Measurements from ENCODE around the gene LATS1.

LATS1 gene

DNA sequence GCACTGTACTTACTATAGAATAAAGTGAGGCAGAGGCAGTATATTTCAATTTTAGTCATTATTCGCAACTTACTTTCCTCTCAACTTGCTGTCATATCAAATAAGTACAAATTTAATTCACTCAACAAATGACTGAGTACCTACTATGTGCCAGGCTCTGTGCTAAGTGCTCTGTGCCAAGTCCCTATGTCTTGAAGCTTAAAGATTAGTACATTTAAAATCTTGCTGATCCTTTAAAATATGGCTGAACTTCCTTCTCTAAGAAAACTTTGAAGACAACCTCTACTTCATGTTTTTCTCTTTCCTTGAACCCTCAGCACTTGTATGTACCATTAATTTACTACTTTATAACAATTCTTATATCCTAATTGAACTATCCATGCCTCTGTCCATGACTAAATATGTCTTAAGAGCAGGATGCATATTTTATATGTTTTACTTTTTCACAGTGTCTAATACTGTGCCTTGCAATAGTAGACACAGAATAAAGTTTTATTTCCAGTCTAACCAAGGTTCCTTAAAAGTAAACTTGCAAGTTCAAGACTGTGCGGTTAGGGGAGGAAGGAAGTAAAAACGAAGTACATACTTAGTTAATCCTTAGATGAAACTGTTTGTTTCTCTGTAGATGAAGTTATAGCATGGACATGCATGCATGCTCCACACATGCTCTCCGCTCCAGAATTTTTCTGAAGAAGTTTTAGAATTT lies 10.0 kb upstream of the LATS1 start:
- Histone ChIP-seq H3K9ac (ENCODE audit: low read length in 2 of 2) (no peak overlapping the region), H3K4me1 (ENCODE audit: control insufficient read depth, insufficient read depth, low read length) (no peaks in the 10 kb centered on the region), H3K9me3 (ENCODE audit: control insufficient read depth in 2 of 2, low read length in 2 of 2) (no peaks in the 10 kb centered on the region), H3K27ac (ENCODE audit: low read length) (no peak overlapping the region), H3K27me3 (ENCODE audit: control insufficient read depth in 1 of 2, insufficient read depth in 2 of 2, low read length in 2 of 2) (no peaks in the 10 kb centered on the region), H3K36me3 (ENCODE audit: control insufficient read depth in 2 of 2, insufficient read depth in 2 of 2, low read length in 2 of 2) (peaks cover 14 to 25% of the 10 kb centered on the region in 2 donors), H3K4me3 (ENCODE audit: low read length in 2 of 2) (no peak overlapping the region)

DNA sequence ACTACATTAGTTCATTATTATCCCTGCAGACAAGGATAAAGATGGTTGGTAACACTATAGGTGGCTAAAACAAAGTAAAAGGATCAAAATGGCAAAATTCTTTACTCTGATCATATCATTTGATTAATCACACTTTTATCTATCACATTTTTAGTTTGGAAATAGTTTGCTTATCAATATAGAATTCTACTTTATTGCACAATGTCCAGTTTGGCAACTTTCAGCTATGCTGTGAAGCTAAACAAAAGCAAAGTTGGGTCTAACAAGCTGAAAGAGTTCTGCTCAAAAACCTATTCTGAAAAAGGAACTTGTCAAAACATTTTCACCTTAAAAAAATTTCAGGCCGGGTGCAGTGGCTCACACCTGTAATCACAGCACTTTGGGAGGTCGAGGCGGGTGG lies 7.9 kb upstream of the LATS1 start:
- H3K4me3 ChIP-seq (ENCODE audit: low read length in 2 of 2), result no peak overlapping the region
- no peak overlapping the region for H3K9ac ChIP-seq (ENCODE audit: low read length in 2 of 2)
- no peak overlapping the region for H3K27ac ChIP-seq (ENCODE audit: low read length)
- H3K36me3 ChIP-seq (ENCODE audit: control insufficient read depth in 2 of 2, insufficient read depth in 2 of 2, low read length in 2 of 2), result peaks cover 9 to 20% of the 10 kb centered on the region in 2 donors
- H3K4me1 ChIP-seq (ENCODE audit: control insufficient read depth, insufficient read depth, low read length), result no peaks in the 10 kb centered on the region
- H3K27me3 ChIP-seq (ENCODE audit: control insufficient read depth in 1 of 2, insufficient read depth in 2 of 2, low read length in 2 of 2), result no peaks in the 10 kb centered on the region
- H3K9me3 ChIP-seq (ENCODE audit: control insufficient read depth in 2 of 2, low read length in 2 of 2), result no peaks in the 10 kb centered on the region

DNA sequence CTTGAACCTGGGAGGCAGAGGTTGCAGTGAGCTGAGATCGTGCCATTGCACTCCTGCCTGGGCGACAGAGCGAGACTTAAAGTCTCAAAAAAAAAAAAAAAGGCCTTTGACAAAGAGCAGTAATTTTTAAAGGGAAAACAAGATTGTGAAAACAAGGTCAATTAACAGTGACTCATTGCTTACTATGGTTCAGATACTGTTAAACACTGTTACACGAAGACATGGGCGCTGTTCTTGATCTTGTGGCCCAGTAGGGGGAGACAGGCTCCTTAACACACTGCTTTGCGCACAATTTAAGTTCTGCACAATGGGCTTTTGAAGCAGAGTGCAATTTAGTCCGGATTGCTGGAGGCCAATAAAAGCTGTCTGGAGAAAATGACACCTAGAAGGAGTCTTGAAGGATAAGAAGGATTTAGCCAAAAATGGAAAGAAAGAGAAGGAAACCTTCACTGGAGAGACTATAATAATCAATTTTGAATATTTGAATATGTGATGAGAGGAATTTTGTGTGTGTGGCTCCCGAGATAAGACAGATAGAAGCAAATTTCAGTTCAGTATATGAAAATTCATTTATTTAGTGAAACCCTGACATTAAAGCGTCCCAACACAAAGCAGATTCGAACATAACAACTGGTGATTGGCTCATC lies 6.0 kb upstream of the LATS1 start:
- Histone ChIP-seq H3K4me3 (ENCODE audit: low read length in 2 of 2) (no peak overlapping the region), H3K4me1 (ENCODE audit: control insufficient read depth, insufficient read depth, low read length) (no peaks in the 10 kb centered on the region), H3K27ac (ENCODE audit: low read length) (no peak overlapping the region), H3K36me3 (ENCODE audit: control insufficient read depth in 2 of 2, insufficient read depth in 2 of 2, low read length in 2 of 2) (peaks cover 0 to 13% of the 10 kb centered on the region in 2 donors), H3K9me3 (ENCODE audit: control insufficient read depth in 2 of 2, low read length in 2 of 2) (no peaks in the 10 kb centered on the region), H3K9ac (ENCODE audit: low read length in 2 of 2) (no peak overlapping the region), H3K27me3 (ENCODE audit: control insufficient read depth in 1 of 2, insufficient read depth in 2 of 2, low read length in 2 of 2) (no peaks in the 10 kb centered on the region)

DNA sequence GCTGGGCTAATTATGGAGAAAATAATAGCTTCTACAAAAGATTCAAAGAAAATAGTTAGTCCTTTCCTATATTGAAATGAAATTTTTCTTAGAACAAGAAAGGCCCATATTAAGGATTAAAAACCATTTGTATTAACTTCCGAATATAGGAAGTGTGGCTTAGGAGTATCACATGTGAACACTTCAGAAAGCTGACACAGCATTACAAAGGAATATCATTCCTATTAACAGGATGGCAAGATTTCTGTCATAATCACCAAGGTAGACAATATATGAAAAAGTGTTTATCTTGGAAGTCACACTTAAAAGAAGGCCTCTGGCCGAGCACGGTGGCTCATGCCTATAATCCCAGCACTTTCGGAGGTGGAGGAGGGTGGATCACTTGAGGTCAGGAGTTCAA lies 5.4 kb upstream of the LATS1 start:
- H3K9me3 ChIP-seq (ENCODE audit: control insufficient read depth in 2 of 2, low read length in 2 of 2), result no peaks in the 10 kb centered on the region
- no peaks in the 10 kb centered on the region for H3K4me1 ChIP-seq (ENCODE audit: control insufficient read depth, insufficient read depth, low read length)
- no peak overlapping the region for H3K4me3 ChIP-seq (ENCODE audit: low read length in 2 of 2)
- peaks cover 0 to 9% of the 10 kb centered on the region in 2 donors for H3K36me3 ChIP-seq (ENCODE audit: control insufficient read depth in 2 of 2, insufficient read depth in 2 of 2, low read length in 2 of 2)
- H3K9ac ChIP-seq (ENCODE audit: low read length in 2 of 2), result no peak overlapping the region
- no peaks in the 10 kb centered on the region for H3K27me3 ChIP-seq (ENCODE audit: control insufficient read depth in 1 of 2, insufficient read depth in 2 of 2, low read length in 2 of 2)
- H3K27ac ChIP-seq (ENCODE audit: low read length), result no peak overlapping the region

DNA sequence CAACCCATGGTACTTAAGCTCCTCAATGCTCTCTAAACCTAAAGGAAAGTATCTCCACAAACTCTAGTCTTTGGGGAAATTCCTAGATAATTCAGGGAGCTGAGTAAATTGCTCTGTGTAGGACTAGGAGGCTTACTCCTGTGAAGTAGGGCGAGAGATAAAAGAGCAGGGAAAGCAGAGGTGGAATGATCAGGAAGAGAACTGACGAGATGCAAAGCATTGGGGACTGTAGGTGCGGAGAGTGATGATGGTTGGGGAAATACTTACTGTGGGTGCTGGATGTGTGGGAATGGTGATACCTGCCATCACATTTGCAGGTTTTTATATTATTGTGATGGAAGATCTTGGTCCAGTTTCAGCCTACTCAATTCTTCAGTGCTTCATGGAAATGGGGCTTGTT lies 1.6 kb upstream of the LATS1 start:
- Histone ChIP-seq H3K4me3 (ENCODE audit: low read length in 2 of 2) (no peak overlapping the region), H3K27ac (ENCODE audit: low read length) (no peak overlapping the region), H3K4me1 (ENCODE audit: control insufficient read depth, insufficient read depth, low read length) (peaks cover 2% of the 10 kb centered on the region), H3K36me3 (ENCODE audit: control insufficient read depth in 2 of 2, insufficient read depth in 2 of 2, low read length in 2 of 2) (no peaks in the 10 kb centered on the region), H3K9ac (ENCODE audit: low read length in 2 of 2) (no peak overlapping the region), H3K27me3 (ENCODE audit: control insufficient read depth in 1 of 2, insufficient read depth in 2 of 2, low read length in 2 of 2) (no peaks in the 10 kb centered on the region), H3K9me3 (ENCODE audit: control insufficient read depth in 2 of 2, low read length in 2 of 2) (no peaks in the 10 kb centered on the region)

DNA sequence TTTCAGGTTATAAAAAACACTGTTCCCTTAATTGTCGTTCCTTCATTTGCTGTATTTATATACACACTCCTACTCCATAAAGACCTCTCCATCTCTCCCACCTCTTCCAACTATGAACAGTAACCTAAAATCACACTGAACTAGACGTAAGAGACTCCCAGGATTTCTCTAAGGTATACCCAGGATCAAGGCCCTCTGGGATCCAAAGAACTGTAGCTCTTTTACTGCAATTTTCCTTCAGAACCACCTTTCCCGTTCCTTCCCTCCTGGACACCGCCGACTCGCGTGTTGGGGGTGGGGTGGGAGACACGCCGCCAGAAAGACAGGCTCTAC lies 680 bp downstream of the LATS1 start:
- peak overlapping the region; percentile 78 to 94 for H3K4me3 ChIP-seq (ENCODE audit: low read length in 2 of 2)
- peak overlapping the region; percentile 95 to 99 for H3K9ac ChIP-seq (ENCODE audit: low read length in 2 of 2)
- no peaks in the 10 kb centered on the region for H3K9me3 ChIP-seq (ENCODE audit: control insufficient read depth in 2 of 2, low read length in 2 of 2)
- peaks cover 2% of the 10 kb centered on the region for H3K4me1 ChIP-seq (ENCODE audit: control insufficient read depth, insufficient read depth, low read length)
- H3K27ac ChIP-seq (ENCODE audit: low read length), result peak overlapping the region; percentile 99
- no peaks in the 10 kb centered on the region for H3K27me3 ChIP-seq (ENCODE audit: control insufficient read depth in 1 of 2, insufficient read depth in 2 of 2, low read length in 2 of 2)
- no peaks in the 10 kb centered on the region for H3K36me3 ChIP-seq (ENCODE audit: control insufficient read depth in 2 of 2, insufficient read depth in 2 of 2, low read length in 2 of 2)

DNA sequence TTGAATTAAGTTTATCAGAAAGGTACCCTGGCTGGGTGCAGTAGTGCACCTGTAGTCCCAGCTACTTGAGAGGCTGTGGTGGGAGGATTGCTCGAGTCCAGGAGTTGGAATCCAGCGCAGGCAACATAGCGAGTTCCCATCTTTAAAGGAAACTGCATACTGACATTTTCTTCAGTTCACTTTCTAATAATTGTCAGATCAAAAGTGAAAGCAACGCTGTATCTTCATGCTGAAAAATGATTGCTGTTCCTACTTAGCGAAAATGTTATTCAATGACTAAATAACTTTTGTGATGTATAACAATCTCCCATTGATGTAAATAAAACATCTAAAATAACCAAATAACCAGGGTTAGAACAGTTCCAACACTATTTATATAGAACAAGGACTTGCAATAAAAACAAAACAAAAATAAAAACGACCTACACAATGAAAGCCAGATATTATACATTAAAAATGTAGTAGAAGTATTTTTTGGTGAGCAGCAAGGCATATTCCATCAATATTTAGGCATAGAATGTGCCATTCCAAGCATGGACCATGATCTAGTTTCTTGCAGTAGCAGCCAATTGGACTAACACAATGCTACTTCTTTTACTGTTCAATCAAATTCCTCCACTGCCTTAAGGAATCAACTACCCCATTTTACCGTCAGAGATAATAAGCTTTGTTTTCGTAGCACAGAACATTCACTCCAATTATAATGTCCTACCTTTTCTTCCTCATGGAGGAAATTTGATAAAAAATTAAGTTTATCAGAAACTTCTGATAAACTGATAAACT lies 1.5 kb downstream of the LATS1 start:
- H3K27ac ChIP-seq (ENCODE audit: low read length), result no peak overlapping the region
- H3K4me3 ChIP-seq (ENCODE audit: low read length in 2 of 2), result peak overlapping the region; percentile 78 to 94

DNA sequence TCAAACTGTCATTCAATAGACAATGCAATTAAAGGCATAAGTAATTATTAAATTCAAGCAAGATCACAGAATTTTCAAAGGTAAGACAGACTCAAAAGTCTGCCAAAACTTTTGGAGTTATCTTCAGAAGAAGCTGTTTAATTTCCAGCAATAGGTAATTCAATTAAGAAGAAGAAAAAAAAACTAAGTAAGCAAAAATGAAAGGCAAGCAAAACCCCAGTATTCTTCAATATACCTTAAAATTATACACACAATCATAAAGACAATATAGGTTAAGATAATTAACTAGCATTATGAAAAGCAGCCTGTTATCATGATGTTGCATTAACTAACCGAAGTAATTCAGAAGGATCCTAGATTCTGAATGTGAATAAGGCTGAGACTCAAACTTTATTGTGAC lies 3.5 kb downstream of the LATS1 start:
- Histone ChIP-seq H3K9ac (ENCODE audit: low read length in 2 of 2) (no peak overlapping the region), H3K36me3 (ENCODE audit: control insufficient read depth in 2 of 2, insufficient read depth in 2 of 2, low read length in 2 of 2) (no peaks in the 10 kb centered on the region), H3K9me3 (ENCODE audit: control insufficient read depth in 2 of 2, low read length in 2 of 2) (no peaks in the 10 kb centered on the region), H3K27me3 (ENCODE audit: control insufficient read depth in 1 of 2, insufficient read depth in 2 of 2, low read length in 2 of 2) (no peaks in the 10 kb centered on the region), H3K4me1 (ENCODE audit: control insufficient read depth, insufficient read depth, low read length) (peaks cover 2% of the 10 kb centered on the region), H3K4me3 (ENCODE audit: low read length in 2 of 2) (no peak overlapping the region), H3K27ac (ENCODE audit: low read length) (no peak overlapping the region)

More for the DNA sequence above, 1.5 kb downstream of the LATS1 start:
- Histone ChIP-seq H3K9me3 (ENCODE audit: control insufficient read depth in 2 of 2, low read length in 2 of 2) (no peaks in the 10 kb centered on the region), H3K9ac (ENCODE audit: low read length in 2 of 2) (peak overlapping the region; percentile 22 to 95), H3K36me3 (ENCODE audit: control insufficient read depth in 2 of 2, insufficient read depth in 2 of 2, low read length in 2 of 2) (no peaks in the 10 kb centered on the region), H3K27me3 (ENCODE audit: control insufficient read depth in 1 of 2, insufficient read depth in 2 of 2, low read length in 2 of 2) (no peaks in the 10 kb centered on the region), H3K4me1 (ENCODE audit: control insufficient read depth, insufficient read depth, low read length) (peaks cover 2% of the 10 kb centered on the region)

DNA sequence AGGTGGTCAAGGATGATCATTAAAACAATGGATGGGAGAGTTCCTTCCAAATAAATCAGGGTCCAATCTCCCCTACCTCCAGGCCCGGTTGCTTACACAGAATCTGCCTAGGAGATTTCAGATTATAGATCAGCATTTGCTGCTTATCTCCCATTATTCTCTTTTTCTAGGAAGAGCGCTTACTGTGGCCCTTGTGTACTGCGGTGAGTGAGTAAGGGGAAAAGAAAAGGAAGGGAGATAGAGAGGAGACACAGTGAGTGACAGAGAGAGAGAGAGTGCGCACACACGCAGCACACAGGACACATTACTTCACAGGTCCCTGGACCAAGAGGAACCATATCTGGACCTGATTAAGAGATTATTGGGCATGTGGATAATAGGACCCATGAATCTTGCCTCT lies 6.2 kb downstream of the LATS1 start:
- Histone ChIP-seq H3K9me3 (ENCODE audit: control insufficient read depth in 2 of 2, low read length in 2 of 2) (no peaks in the 10 kb centered on the region), H3K4me1 (ENCODE audit: control insufficient read depth, insufficient read depth, low read length) (peaks cover 5% of the 10 kb centered on the region), H3K27ac (ENCODE audit: low read length) (no peak overlapping the region), H3K9ac (ENCODE audit: low read length in 2 of 2) (no peak overlapping the region), H3K36me3 (ENCODE audit: control insufficient read depth in 2 of 2, insufficient read depth in 2 of 2, low read length in 2 of 2) (no peaks in the 10 kb centered on the region), H3K4me3 (ENCODE audit: low read length in 2 of 2) (no peak overlapping the region), H3K27me3 (ENCODE audit: control insufficient read depth in 1 of 2, insufficient read depth in 2 of 2, low read length in 2 of 2) (no peaks in the 10 kb centered on the region)

DNA sequence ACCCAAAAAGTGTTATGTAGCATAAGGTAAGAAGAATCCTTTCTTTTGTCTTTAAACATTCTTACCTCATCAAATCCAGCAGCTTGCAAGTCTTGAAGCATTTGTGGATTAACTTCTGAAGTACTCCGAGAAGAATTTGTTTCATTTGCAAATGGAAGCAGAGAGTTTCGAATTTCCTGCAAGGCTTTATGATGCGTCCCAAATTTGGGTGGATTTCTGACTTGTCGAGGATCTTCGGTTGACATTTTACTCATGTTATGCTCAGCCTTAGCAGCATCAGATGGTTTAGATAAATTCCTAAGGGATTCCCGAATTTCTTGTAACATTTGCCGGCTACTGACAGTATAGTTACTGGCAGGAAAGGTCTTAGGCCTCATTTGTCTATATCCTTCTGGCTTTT lies 16.2 kb downstream of the LATS1 start:
- Histone ChIP-seq H3K27me3 (ENCODE audit: control insufficient read depth in 1 of 2, insufficient read depth in 2 of 2, low read length in 2 of 2) (no peaks in the 10 kb centered on the region), H3K9me3 (ENCODE audit: control insufficient read depth in 2 of 2, low read length in 2 of 2) (no peaks in the 10 kb centered on the region), H3K36me3 (ENCODE audit: control insufficient read depth in 2 of 2, insufficient read depth in 2 of 2, low read length in 2 of 2) (no peaks in the 10 kb centered on the region), H3K9ac (ENCODE audit: low read length in 2 of 2) (no peak overlapping the region), H3K27ac (ENCODE audit: low read length) (no peak overlapping the region), H3K4me1 (ENCODE audit: control insufficient read depth, insufficient read depth, low read length) (peaks cover 6% of the 10 kb centered on the region), H3K4me3 (ENCODE audit: low read length in 2 of 2) (no peak overlapping the region)

DNA sequence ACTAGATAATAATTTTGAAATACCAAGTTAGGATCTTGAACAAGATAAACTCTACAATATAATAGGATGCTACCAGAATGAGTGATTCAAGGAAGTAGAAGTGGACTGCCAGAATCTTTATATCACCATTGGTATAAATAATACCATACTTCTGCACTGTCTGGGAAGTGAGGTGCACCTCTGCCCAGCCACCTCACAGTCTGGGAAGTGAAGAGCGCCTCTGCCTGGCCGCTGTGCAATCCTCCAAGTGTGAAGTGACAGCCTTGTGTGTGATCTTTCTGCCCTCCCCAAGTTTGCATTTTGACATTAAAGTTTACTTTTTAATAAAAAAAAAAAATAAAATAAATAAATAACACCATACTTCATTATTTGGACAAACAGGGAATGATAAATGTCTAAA lies 18.8 kb downstream of the LATS1 start:
- Histone ChIP-seq H3K9me3 (ENCODE audit: control insufficient read depth in 2 of 2, low read length in 2 of 2) (no peaks in the 10 kb centered on the region), H3K4me1 (ENCODE audit: control insufficient read depth, insufficient read depth, low read length) (peaks cover 6% of the 10 kb centered on the region), H3K4me3 (ENCODE audit: low read length in 2 of 2) (no peak overlapping the region), H3K27ac (ENCODE audit: low read length) (no peak overlapping the region), H3K36me3 (ENCODE audit: control insufficient read depth in 2 of 2, insufficient read depth in 2 of 2, low read length in 2 of 2) (peaks cover 0 to 1% of the 10 kb centered on the region in 2 donors), H3K9ac (ENCODE audit: low read length in 2 of 2) (no peak overlapping the region), H3K27me3 (ENCODE audit: control insufficient read depth in 1 of 2, insufficient read depth in 2 of 2, low read length in 2 of 2) (no peaks in the 10 kb centered on the region)

Measured in stomach smooth muscle (tissue), 2 donors.